Amniotic epithelial cell (primary cell): Measurements from ENCODE around the gene TXNIP.
A peak's percentile ranks its signal among the peaks of the same experiment; 100 is the strongest.

Experiments
- DNase-seq: peaks from one replicate; pipeline ENCODE4 v3.0.0-alpha.2; 2010; ENCODE audit warnings: low read depth

Gene TXNIP

DNA sequence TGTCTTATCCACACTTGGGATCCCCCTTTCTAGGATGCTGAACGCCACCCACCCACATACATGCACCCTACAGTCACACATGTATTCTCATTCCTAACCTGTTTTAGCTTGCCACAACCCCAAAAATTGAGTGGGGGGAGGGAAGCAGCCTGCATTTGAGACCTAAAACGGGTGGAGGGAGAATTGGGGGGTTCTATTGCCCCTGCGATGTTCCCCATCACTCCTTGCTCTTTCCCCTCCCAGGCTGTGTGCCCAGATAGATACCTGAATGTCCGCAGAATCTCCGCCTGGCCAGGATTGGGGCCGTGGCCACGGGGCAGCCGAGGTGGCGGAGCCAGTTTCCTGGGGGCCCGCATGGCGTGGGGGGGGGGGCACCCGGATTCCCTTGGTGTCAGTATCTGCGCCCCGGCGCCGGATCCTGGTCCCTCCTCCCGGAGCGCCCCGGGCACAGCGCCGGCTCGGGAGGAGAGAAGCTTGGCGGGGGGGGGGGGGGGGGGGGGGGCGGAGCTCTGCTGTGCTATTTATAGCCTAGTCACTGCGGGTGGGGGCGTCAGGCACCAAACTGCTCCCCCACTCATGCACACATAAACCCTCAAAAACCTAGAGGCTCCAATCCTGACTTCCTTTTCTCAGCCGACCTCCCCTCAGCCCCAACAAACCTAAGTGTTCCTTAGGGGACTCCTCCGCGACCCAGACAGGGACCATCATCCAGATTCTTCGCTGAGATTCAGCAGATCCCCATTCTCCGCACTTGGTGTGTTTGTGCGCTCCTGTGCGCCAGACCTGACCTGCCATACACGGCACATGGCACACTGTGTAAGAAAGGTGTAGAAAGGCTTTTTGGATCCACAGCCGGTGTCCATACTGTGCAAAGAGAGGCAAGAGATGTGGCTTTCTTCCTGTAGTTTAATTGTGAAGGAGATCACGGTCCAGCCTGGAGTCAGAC lies 33.9 kb downstream of the TXNIP start:
- DNase-seq = no peak

DNA sequence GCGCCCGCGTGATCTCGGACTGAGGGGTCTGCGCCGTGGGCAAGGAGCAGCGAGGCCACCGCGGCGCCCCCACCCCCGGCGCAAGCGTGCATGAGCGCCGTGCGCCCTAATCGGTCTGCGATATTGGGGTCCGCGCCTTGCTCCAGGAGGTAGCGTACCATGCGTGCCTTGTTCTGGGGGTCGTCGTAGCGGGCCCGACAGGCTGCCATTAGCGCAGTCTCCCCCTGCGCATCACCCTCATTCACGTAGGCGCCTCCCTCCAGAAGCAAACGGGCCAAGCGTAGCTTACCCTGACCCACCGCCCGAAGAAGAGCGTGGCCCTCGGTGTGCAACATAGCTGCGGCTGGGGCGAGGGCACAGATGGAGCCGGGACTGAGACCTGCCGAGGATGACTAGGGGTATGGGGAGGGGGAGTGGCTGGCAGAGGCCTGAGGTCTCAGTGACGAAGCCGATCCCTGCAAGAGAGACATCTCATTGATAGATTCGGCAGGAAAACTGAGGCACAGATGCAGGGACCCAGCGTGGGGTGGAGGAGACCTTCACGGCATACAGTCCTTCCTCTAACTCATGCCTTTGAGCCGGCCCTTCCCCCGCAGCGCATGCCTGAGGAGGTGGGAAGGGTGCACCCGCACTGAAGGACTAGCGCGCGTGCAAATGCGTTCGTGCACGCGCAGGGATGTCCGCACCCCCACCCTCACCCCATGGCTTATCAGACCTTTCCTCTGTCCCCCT lies 34.8 kb downstream of the TXNIP start:
- DNase-seq = no peak

DNA sequence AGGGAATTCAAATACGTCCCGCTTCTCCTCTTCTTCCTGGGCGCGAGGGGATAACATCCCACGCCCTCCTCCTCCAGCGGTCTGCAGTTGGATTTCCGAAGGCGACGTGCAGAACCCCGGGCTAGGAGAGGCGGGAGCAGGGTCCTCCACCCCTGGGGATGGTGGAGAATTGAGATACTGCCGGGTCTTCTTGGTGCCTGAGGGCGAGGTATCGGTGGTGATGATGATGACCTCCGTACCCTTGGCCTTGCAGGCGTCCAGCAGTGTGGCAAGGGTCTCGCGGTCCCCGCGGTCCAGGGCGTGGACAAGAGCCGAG lies 35.3 kb downstream of the TXNIP start:
- no peak for DNase-seq

DNA sequence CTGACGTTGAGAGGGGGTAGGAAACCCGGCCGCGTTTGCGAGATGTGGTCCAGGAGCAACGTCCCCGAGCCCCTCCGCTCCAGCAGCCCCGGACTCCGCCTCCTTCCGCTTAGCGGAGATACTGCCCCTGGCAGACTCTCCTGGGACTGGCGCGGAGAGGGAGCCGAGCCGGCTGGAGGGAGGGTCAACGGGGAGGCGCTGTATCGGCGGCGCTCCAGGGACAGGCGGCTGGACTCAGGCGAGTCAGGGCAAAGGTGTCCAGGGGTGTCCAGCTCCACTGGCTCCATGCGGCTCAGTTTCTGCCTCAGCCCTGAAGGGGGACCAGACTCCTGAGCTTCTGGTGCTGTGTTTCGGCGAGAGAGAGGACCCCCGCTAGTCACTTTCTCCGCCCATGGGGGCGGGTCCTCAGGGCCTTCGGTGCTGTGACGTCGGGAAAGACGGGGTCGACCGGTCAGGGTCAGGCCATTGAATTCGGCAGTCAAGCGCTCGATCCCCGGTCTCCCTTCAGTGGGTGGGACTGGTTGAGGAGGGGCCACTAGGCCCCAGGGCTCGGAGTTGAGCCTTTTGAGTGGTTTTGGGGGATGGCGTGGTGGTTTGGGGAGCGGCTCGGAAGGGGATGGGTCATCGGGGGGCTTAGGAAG lies 35.8 kb downstream of the TXNIP start:
- peak; percentile 50 for DNase-seq

DNA sequence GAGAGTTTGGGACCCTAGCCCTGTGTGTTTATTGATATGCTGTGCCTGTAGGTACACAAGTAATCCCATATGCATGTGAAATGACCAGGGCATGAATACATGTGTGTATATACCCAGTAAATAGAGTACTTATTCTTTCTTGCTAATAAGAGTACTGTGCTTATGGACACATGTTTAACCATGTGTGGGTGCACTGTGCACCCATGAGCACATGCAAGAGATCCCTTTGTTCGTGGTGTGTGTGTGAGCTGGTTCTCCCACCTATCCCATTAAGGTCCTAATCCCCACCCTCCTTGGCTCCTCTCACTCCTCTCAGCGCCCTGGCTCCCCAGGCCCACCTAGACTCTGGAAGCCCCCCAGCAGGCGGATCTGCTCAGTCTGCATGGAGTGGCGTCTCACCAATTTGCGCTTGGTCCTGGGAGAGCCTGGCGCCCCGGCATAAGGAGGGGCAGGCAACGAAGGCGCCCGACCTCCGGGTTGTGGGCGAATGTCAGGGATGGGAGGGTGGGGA lies 36.4 kb downstream of the TXNIP start:
- DNase-seq = no peak

DNA sequence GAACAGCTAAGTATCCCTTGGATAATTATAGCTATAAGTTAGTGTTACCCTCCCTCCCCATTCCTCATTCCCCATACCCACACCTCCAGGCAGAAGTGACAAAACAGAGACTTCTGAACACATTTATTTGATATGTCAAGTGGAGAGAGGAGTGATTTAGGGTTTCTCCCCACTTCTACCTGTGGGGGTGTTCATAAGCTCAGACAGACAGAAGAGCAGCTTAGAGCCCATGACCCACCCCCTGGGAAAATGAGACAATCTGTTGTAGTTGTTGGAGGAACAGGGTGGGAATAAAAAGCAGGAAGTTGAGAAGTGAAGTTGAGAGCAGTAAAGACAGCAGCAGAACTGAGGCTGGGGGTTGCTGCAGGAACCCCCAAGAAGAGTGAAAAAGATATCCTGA lies 37.0 kb downstream of the TXNIP start:
- DNase-seq = no peak

DNA sequence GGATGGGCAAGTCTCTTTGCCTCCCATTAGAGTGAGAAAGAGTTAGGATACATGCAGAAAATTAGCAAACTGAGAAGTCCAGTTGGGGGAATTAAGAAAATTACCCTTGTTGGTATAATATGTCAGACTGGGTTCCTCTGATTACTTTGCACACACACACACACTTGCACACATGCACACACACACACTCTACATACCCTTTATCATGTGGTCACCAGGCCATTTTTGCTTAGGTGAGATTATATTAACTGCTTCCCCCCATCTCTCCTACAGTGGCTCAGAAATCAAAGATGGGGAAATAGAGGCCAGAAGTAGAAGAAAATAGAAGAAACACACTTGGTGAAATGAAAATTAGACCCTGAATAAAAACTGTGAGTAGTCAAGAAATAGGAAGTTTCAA lies 37.6 kb downstream of the TXNIP start:
- DNase-seq = no peak

DNA sequence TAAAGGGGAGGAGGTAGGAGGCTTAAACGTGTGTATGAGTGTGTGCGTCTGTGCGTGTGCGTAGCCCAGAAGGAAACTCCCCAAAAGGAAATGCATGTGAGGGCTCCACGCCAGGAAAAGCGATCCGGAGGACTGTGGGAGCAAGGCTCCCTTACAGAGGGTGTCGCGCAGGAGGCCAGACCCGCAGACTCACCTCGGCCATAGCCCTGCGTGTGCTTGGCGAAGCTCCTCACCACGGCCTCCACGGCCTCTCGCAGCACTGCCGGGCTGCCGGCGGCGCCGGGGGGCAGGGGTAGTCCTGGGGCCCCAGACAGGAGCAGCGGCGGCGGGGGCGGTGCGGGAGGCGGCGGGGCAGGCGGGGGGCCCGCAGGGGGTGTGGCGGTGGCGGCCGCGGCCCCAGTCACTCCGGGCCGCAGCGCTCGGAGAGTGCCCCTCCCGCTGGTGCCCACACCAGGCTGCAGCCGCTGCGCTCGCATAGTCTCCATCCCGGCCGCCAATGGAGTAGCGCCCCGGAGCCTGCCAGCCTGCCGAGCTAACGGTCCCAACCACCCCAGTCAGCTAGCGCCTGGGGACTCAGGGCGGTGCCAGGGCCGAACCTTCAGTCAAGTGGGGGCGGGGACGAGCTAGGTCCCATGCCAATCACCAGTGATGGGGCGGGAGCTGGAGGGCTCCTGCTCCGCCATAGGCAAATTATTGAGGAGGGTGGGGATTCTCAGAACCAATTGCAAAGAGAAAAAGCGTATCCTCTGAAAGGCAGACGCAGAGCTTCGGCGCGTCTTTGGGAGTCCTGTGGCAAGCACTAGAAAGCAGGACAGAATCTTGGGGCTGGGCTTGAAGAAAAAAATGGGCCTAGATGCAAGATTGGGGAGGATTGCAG lies 38.7 kb downstream of the TXNIP start, which contains the start of gene LIX1L:
TSS of gene LIX1L (minus strand) at position 575 of the 877 bp plus-strand sequence. CDS start at position 485, 90 bp downstream.
- DNase-seq = peak; percentile 95

DNA sequence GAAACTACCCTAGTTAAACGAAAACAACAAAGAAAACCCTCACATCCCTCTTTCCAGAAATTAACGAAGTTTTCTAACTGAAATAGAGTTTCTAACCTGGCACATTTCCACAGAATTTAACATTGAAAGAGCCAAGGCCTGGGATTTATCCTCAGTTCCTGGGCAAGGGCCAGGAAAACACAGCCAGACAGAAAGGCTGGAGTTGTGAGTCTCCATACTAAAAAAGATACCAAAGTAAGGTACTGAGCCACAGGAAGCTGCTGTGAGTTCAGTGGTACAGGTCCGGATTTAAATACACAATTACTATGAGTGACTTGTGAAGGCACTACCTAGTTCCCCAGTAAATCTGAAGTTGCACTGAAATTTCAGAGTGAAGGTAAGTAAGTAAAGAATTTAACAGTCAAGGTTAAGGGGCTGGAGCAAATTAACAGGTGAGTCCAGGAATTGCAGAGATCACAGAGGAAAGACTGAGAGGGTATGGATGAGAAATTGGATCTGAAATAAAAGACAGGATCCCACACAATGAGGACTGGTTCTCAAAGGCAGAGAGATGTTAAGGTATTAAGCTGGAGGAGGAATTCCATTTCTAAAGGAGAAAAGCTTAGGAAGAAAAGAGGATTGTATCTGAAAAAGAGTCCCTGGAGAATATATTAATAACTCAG lies 39.5 kb downstream of the TXNIP start:
- peak; percentile 40 for DNase-seq

DNA sequence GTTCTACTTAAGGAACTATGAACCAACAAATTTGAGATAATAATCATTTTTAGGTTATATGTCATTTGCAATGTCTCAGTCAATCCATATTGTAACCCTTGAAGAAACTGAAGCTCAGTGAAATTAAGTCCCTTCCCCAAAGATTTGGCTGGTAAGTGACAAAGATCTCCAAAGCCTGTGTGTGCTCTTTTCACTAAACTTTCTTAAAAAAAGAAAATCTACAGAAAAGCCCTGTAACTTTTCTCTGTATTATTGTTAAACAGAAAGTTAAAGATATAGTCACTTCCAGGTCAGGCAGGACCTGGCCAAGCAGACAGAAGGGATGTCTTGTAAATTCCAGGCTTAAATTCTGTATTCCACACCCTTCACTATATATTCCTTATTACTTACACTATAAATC lies 40.0 kb downstream of the TXNIP start:
- DNase-seq = no peak

DNA sequence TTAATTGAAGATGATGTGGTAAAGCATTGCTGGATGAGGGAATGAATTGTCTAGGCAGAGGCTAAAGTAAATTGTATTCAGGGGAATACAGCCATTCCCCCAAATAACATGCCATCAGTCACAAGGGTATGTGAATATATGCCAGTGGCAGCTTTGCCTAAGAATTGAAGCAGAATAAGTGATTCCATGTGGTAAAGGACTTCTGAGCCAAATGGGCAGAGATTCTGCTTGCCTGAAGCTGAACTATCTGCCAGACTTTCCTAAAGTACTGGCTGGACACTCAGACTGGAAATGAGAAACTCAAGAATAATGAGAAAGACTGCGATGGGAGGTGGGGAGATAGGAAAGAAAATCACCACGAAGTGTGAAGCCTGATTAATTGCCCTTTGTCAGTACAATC lies 40.9 kb downstream of the TXNIP start:
- no peak for DNase-seq

DNA sequence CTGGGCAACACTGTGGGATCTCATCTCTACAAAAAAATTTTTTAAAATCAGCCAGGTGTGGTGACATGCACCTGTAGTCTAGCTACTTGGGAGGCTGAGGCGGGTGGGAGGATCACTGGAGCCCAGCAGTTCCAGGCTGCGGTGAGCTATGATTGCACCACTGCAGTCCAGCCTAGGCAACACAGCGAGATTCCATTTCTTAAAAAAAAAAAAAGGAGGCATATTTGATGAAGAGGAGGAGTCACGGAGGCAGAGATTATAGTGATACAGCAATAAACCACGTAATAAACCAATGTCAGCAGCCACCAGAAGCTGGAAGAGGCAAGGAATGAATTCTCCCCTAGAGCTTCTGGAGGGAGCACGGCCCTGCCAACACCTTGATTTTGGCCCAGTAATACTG lies 42.5 kb downstream of the TXNIP start:
- peak; percentile 76 for DNase-seq

DNA sequence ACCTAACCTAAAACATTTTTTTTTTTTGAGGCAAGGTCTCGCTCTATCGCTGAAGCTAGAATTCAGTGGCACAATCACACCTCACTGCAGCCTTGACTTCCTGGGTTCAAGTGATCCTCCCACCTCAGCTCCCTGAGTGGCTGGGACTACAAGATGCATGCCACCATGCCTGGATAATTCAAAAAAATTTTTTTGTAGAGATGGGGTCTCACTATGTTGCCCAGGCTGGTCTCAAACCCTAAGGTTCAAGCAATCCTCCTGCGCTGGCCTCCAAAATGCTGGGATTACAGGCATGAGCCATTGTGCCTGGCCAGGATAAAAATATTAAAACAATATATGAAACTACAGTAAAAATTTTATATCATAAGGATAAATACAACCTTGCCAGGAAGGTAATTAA lies 43.5 kb downstream of the TXNIP start:
- no peak for DNase-seq

DNA sequence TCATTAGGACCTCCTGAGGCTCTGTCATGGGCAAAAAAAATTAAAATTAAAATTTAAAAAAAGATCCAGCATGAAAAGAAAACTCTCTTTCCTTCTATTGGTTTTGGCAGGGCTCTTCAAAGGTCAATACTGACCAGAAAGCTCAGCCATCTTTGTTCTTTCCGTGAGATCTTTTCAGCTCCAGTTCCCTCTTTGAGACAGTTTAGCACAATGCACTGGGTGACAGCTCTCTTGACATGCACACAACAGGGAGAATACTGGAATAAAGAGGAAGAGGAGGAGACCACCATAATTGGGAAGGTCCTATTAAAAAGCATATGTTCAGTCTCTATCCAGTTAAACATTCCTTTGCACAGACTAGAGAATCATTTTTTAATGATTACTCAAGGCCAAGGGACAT lies 44.9 kb downstream of the TXNIP start:
- no peak for DNase-seq

DNA sequence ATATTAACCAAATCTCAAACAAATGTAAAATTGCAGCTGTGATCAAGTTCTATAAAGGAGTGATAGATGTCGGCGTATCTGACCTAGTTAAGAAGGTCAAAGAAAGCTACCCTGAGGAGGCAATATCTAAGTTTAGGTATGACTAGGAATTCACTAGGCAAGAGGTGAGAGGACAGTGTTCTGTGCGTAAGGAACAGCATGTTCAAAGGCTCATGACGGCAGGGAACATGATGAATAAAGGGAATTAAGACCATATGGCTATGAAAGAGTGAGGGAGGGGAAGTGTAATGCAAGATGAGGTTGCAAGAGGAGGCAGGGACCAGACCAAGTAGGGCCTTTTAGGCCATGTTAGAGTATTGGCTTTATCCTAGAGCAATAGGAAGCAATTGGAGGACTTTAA lies 47.2 kb downstream of the TXNIP start:
- DNase-seq = no peak

DNA sequence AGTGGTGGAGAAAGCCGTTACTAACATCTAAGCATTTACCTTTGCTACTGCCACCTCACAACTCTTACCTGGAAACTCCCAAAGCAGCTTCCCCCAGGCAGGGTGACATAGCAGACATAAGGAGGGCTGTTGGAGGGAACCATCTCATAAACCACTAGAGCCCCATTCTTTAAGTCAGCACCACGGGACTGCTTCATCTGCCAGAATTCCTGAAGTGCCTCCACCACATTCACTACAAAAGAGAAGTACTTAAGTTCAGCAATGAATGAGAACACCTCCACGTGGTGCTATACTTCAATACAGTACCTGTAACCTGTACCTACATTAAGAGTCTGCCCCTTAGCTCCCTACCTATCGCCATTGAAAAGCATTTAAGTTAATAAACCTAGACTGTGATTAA lies 48.8 kb downstream of the TXNIP start:
- DNase-seq = no peak

DNA sequence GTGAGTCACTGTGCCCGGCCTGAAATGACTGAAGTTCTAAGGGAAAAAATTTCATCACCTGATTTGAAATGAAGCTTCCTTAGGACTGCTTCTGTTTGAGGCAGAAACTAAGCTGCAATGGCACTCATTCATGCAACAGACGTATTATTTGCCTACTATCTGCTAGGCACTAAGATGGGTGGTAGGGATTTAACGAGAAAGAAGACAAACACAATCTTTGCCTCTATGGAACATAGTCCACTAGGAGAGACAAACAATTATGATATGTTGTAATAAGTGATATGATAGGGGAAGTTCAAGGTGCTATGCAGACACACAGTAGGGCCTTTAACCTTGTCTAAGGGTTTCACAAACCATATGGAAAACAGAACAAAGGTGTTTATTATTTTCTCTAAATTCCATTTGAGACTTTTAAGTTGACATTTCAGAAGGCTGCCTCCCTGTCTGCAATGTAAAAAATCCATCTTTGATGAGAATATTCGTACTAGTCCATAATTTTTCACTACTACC lies 49.8 kb downstream of the TXNIP start:
- peak; percentile 24 for DNase-seq

DNA sequence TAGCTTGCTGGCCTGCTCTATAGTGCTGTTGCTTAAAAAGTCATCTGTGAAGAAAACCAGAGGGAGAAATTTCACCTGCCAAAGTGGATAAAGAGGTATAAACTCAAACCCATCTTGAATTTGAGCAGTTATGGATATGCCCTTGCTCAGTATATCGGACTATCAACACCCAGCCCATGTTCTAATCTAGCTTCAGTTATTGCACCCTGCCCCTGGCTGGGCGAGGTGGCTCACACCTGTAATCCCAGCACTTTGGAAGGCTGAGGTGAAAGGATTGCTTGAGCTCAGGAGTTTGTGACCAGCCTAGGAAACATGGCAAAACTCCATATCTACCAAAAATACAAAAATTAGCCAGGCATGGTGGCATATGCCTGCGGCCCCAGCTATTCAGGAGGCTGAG lies 51.8 kb downstream of the TXNIP start:
- no peak for DNase-seq

DNA sequence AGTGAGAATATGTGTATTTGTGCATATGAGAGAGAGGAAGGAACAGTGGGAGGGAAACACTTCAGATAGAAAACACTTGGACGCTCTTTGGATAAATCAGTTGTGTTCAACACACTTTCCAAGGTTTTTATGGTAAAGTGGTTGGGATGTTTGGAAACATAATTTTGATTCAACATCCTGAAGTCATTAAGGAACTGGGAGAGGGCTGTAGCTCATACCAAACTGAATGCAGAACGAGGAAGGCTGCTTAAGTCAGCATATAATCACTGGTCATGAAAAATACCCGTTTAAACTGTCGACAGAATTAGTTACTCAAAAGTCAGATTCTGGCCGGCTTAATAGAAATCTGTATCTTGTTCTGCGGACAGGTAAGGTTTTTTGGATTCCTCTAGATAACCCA lies 53.5 kb downstream of the TXNIP start:
- DNase-seq = no peak
